ENCODE data around the gene SLC25A15.

- TF ChIP-seq, protein P1, sequence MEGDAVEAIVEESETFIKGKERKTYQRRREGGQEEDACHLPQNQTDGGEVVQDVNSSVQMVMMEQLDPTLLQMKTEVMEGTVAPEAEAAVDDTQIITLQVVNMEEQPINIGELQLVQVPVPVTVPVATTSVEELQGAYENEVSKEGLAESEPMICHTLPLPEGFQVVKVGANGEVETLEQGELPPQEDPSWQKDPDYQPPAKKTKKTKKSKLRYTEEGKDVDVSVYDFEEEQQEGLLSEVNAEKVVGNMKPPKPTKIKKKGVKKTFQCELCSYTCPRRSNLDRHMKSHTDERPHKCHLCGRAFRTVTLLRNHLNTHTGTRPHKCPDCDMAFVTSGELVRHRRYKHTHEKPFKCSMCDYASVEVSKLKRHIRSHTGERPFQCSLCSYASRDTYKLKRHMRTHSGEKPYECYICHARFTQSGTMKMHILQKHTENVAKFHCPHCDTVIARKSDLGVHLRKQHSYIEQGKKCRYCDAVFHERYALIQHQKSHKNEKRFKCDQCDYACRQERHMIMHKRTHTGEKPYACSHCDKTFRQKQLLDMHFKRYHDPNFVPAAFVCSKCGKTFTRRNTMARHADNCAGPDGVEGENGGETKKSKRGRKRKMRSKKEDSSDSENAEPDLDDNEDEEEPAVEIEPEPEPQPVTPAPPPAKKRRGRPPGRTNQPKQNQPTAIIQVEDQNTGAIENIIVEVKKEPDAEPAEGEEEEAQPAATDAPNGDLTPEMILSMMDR (IDR thresholded peaks at IDR 0.05; ENCODE audit: low read length) = no peak
- no peak for TF ChIP-seq EZH2 (IDR thresholded peaks at IDR 0.05; ENCODE audit: borderline replicate concordance, low read length)
These were observed 13.9 kb downstream of the SLC25A15 start for GRCh38 chr13:40803316-40803715.
